ENCODE results near the gene TWIST2. TPM values are rescaled to one million over a fixed set of nuclear protein-coding genes. Genes with fewer than 3 reads are reported as not detected.

Gene TWIST2
- polyA plus RNA-seq, 3 donors, result 0.43 to 0.49 (median 0.43) TPM

DNA sequence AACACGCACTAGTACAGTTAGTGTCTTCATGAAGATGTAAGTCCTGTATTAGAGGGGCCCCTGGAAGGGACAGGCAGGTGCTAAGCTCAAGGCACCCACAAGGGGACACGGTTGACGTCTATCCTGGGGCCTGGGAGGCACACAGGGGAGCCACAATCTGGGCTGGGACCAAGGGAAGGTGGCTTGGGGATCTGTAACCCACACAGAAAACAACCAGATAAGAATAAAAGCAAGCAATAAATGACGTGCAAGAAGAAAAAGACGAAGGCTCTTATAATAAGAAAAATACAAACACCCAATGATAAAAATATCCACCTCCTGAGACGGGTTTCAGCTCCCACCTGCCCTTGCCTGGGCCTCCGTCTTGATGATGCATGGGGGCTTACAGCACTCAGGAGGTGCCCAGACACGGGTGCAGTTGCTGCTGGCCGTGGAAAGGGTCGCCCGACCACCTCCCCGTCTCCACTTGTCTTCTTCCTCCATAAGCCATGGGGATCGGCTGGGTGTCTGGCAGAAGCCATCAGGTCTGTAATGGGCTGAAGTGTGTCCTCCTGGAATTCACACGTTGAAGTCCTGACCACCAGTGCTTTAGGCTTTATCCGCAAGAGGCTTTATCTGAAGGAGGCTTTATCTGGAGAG lies 73.9 kb downstream of the TWIST2 start:
- 79% methylated on average over 13 of the region's 15 CpGs for WGBS (ENCODE audit: insufficient coverage)

DNA sequence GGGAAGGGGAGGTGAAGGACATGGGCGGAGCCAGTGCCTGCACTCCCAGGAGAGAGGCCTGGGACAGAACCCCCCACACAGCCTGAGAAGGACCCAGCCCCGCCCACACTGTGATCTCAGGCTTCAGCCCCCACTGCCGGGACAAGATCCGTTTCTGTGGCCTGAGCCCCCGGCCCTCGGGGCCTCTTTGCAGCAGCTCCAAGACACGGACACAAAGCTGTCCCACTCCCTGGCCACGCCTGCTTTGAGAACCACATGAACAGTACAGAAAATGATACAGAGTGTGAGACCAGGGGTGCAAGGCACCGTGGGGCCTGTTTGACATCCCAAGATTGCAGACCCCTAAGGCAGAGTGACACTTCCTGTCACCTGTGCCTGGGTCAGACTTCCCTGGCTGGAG lies 74.5 kb downstream of the TWIST2 start:
- Histone ChIP-seq H3K27me3 (ENCODE audit: control insufficient read depth in 2 of 2, insufficient read depth in 2 of 2, low read length in 2 of 2) (no peaks in the 10 kb centered on the region), H3K4me1 (ENCODE audit: control insufficient read depth in 1 of 2, insufficient read depth in 2 of 2, low read length in 2 of 2) (no peaks in the 10 kb centered on the region), H3K27ac (ENCODE audit: low read depth in 1 of 2, low read length in 2 of 2) (no peak overlapping the region), H3K4me2 (replicated peaks; ENCODE audit: extremely low read depth, low read length, poor library complexity, severe bottlenecking) (no peak overlapping the region), H3K9ac (ENCODE audit: insufficient read depth, low read length, poor library complexity, severe bottlenecking) (no peak overlapping the region), H4K20me1 (ENCODE audit: insufficient read depth, low read length) (no peaks in the 10 kb centered on the region), H3K4me3 (replicated peaks in 1 of 3; ENCODE audit: low read depth in 2 of 3, low read length in 3 of 3) (no peak overlapping the region), H3K9me3 (replicated peaks in 1 of 2; ENCODE audit: control insufficient read depth in 1 of 2, insufficient read depth in 1 of 2, low read length in 2 of 2) (no peaks in the 10 kb centered on the region), H2AFZ (ENCODE audit: insufficient read depth, low read depth, low read length, poor library complexity, severe bottlenecking) (no peak overlapping the region), H3K36me3 (replicated peaks in 1 of 2; ENCODE audit: control insufficient read depth in 1 of 2, insufficient read depth in 2 of 2, low read length in 2 of 2) (no peaks in the 10 kb centered on the region), H3K79me2 (ENCODE audit: insufficient read depth, low read length) (no peaks in the 10 kb centered on the region)
- Mint-ChIP-seq H3K9me3 (no peaks in the 10 kb centered on the region), H3K36me3 (no peaks in the 10 kb centered on the region), H3K27me3 (ENCODE audit: low read depth in 3 of 3) (peaks cover 11 to 17% (median 16%) of the 10 kb centered on the region in 3 donors), H3K4me1 (no peaks in the 10 kb centered on the region), H3K4me3 (no peak overlapping the region), H3K27ac (no peak overlapping the region)
- TF ChIP-seq, protein P1, sequence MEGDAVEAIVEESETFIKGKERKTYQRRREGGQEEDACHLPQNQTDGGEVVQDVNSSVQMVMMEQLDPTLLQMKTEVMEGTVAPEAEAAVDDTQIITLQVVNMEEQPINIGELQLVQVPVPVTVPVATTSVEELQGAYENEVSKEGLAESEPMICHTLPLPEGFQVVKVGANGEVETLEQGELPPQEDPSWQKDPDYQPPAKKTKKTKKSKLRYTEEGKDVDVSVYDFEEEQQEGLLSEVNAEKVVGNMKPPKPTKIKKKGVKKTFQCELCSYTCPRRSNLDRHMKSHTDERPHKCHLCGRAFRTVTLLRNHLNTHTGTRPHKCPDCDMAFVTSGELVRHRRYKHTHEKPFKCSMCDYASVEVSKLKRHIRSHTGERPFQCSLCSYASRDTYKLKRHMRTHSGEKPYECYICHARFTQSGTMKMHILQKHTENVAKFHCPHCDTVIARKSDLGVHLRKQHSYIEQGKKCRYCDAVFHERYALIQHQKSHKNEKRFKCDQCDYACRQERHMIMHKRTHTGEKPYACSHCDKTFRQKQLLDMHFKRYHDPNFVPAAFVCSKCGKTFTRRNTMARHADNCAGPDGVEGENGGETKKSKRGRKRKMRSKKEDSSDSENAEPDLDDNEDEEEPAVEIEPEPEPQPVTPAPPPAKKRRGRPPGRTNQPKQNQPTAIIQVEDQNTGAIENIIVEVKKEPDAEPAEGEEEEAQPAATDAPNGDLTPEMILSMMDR (IDR thresholded peaks at IDR 0.05), result no peak
- WGBS (ENCODE audit: insufficient coverage), result 73% methylated on average over 6 of the region's 9 CpGs
- no peak for DNase-seq
- intact Hi-C loops (cut with micrococcal nuclease), result no loop called here

More for the DNA sequence above, 73.9 kb downstream of the TWIST2 start:
- H3K79me2 ChIP-seq (ENCODE audit: insufficient read depth, low read length), result no peaks in the 10 kb centered on the region
- Mint-ChIP-seq H3K36me3 (no peaks in the 10 kb centered on the region), H3K27me3 (ENCODE audit: low read depth in 3 of 3) (peaks cover 11 to 15% (median 13%) of the 10 kb centered on the region in 3 donors), H3K27ac (no peak overlapping the region), H3K4me3 (no peak overlapping the region), H3K4me1 (no peaks in the 10 kb centered on the region), H3K9me3 (no peaks in the 10 kb centered on the region)
- no peak for DNase-seq
- no peak overlapping the region for H3K4me2 ChIP-seq (replicated peaks; ENCODE audit: extremely low read depth, low read length, poor library complexity, severe bottlenecking)
- no peaks in the 10 kb centered on the region for H3K36me3 ChIP-seq (replicated peaks in 1 of 2; ENCODE audit: control insufficient read depth in 1 of 2, insufficient read depth in 2 of 2, low read length in 2 of 2)
- no peak overlapping the region for H3K4me3 ChIP-seq (replicated peaks in 1 of 3; ENCODE audit: low read depth in 2 of 3, low read length in 3 of 3)
- intact Hi-C loops (cut with micrococcal nuclease), result no loop called here
- TF ChIP-seq, protein P1 (IDR thresholded peaks at IDR 0.05), result no peak
- H3K27me3 ChIP-seq (ENCODE audit: control insufficient read depth in 2 of 2, insufficient read depth in 2 of 2, low read length in 2 of 2), result no peaks in the 10 kb centered on the region
- H2AFZ ChIP-seq (ENCODE audit: insufficient read depth, low read depth, low read length, poor library complexity, severe bottlenecking), result no peak overlapping the region
- H3K9me3 ChIP-seq (replicated peaks in 1 of 2; ENCODE audit: control insufficient read depth in 1 of 2, insufficient read depth in 1 of 2, low read length in 2 of 2), result no peaks in the 10 kb centered on the region
- H3K4me1 ChIP-seq (ENCODE audit: control insufficient read depth in 1 of 2, insufficient read depth in 2 of 2, low read length in 2 of 2), result no peaks in the 10 kb centered on the region
- H3K9ac ChIP-seq (ENCODE audit: insufficient read depth, low read length, poor library complexity, severe bottlenecking), result no peak overlapping the region
- no peaks in the 10 kb centered on the region for H4K20me1 ChIP-seq (ENCODE audit: insufficient read depth, low read length)
- no peak overlapping the region for H3K27ac ChIP-seq (ENCODE audit: low read depth in 1 of 2, low read length in 2 of 2)

All from CD14-positive monocyte (primary cell).